Karpas-422 (cell line): ENCODE data around the gene MLPH. TPM values are rescaled to one million over a fixed set of nuclear protein-coding genes. Genes with fewer than 3 reads are reported as not detected.
A peak's percentile ranks its signal among the peaks of the same experiment; 100 is the strongest.

Experiments used
- DNase-seq: peaks from one replicate; pipeline ENCODE4 v3.0.0-alpha.2; 2015
- H2AFZ ChIP-seq: fragments of 200-600 bp; sonication (generic); 2 replicates; pipeline ENCODE4 v1.6.1; 2014; ENCODE audit warnings: antibody characterized with exemption, low read length, mixed read lengths
- H3K27ac ChIP-seq: fragments of 200-600 bp; sonication (generic); 2 replicates; pipeline ENCODE4 v1.5.1; 2014; ENCODE audit warnings: mild to moderate bottlenecking, low read length, moderate library complexity
- H3K27me3 ChIP-seq: fragments of 200-600 bp; sonication (generic); 2 replicates; pipeline ENCODE4 v1.6.1; 2014; ENCODE audit warnings: low read length, mixed read lengths
- H3K36me3 ChIP-seq: fragments of 200-600 bp; sonication (generic); 2 replicates; pipeline ENCODE4 v1.6.1; 2014; ENCODE audit warnings: low read length, mixed read lengths; ENCODE audit not compliant: insufficient read depth
- H3K4me1 ChIP-seq: fragments of 200-600 bp; sonication (generic); 2 replicates; pipeline ENCODE4 v1.6.1; 2014; ENCODE audit warnings: mild to moderate bottlenecking, low read length, mixed read lengths
- H3K4me2 ChIP-seq: fragments of 200-600 bp; sonication (generic); 2 replicates; pipeline ENCODE4 v1.6.1; 2014; ENCODE audit warnings: low read length, low read depth, mild to moderate bottlenecking; ENCODE audit not compliant: poor library complexity, severe bottlenecking
- H3K4me3 ChIP-seq: fragments of 200-600 bp; sonication (generic); 2 replicates; pipeline ENCODE4 v1.5.1; 2014; ENCODE audit warnings: mild to moderate bottlenecking, antibody characterized with exemption, low read length, mixed read lengths
- H3K79me2 ChIP-seq: fragments of 200-600 bp; sonication (generic); 2 replicates; pipeline ENCODE4 v1.6.1; 2014; ENCODE audit warnings: mild to moderate bottlenecking, low read length, mixed read lengths
- H3K9ac ChIP-seq: fragments of 200-600 bp; sonication (generic); 2 replicates; pipeline ENCODE4 v1.6.0; 2014; ENCODE audit warnings: low read length
- H3K9me2 ChIP-seq: fragments of 200-600 bp; sonication (generic), shearing (Covaris generic); replicated peaks from 2 replicates; pipeline ENCODE4 v1.6.0; 2014; ENCODE audit warnings: mild to moderate bottlenecking, low read length, moderate library complexity; ENCODE audit not compliant: insufficient read depth
- H3K9me3 ChIP-seq: fragments of 300-700, 200-600 bp; sonication (generic); 2 replicates; pipeline ENCODE4 v1.6.1; 2014; ENCODE audit warnings: low read length, mixed read lengths
- H4K20me1 ChIP-seq: fragments of 200-600 bp; sonication (generic); 2 replicates; pipeline ENCODE4 v1.6.1; 2014; ENCODE audit warnings: mild to moderate bottlenecking, antibody characterized with exemption, low read length, low read depth; ENCODE audit not compliant: insufficient read depth
- total RNA-seq: library from RNA; depleted of rRNA; stranded (reverse); fragments of >200 nt; shearing (Covaris generic); gene quantifications from 2 replicates; pipeline ENCODE4 v1.2.3, GENCODE V29; 2014; ENCODE audit warnings: low replicate concordance

Gene MLPH
- total RNA-seq, 1 experiment from 2014 or later = not detected

DNA sequence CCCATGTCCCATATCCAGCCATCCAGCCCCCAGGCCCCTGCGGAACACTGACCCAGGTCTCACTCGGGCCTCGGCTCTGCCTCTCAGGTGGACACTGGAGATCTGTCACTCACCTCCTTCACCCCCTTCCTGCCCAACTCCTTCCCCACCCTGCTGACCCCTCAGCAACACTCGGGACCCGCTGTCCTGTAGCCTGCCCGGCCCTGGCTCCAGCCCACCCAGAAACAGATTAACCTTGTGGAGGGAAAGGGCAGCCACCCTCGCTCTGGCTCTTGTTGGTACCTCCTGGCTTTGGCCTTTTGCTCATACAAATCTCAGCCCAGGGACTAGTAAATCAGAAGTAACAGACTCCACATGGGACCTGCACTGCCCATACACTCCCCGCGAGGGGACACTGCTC lies 49.6 kb downstream of the MLPH start:
- H3K4me1 ChIP-seq = no peaks in the 10 kb centered on the region
- H2AFZ ChIP-seq = no peak overlapping the region
- H3K4me3 ChIP-seq = no peak overlapping the region
- no peaks in the 10 kb centered on the region for H3K36me3 ChIP-seq
- no peaks in the 10 kb centered on the region for H3K27me3 ChIP-seq
- no peak overlapping the region for H3K9ac ChIP-seq
- DNase-seq = no peak
- no peaks in the 10 kb centered on the region for H3K9me3 ChIP-seq
- H4K20me1 ChIP-seq = no peaks in the 10 kb centered on the region
- no peaks in the 10 kb centered on the region for H3K9me2 ChIP-seq
- H3K79me2 ChIP-seq = no peaks in the 10 kb centered on the region
- no peak overlapping the region for H3K27ac ChIP-seq
- H3K4me2 ChIP-seq = no peak overlapping the region

DNA sequence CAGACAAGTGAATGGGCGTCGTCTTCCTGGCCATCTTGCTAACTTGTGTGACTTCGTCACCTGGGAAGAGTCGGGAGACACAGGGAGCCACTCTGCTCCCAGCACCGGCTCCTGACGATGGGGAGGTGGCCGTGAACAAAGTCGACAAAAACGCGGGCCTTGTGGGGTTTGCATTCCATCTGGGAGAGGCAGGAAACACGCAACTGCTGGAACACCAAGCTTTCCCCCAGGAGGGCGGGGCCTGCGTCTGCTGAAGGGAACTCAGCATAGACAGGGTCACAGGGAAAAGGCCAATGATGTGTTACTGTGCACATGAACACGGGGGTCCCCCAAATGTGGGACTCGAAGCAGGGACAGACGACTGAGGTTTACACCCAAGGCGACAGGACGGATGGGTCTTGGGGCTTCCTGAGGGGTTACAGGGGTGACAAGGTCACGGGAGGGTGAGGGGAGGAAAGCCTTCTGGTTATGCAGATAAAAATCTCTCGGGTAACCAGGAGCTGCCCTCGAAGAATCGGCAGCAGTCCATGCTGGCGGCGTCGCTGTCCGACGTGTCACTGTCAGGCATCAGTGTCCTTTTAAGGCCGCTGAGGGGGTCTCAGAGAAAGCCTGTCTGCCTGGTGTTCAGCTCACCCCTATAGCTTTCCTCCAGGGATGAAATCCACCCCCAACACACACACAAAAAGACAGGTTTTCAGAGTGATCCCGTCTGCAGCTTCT lies 51.1 kb downstream of the MLPH start:
- DNase-seq = no peak
- Histone ChIP-seq H3K9me3 (no peaks in the 10 kb centered on the region), H3K4me3 (no peak overlapping the region), H3K4me1 (no peaks in the 10 kb centered on the region), H3K9me2 (no peaks in the 10 kb centered on the region), H3K4me2 (no peak overlapping the region), H3K79me2 (no peaks in the 10 kb centered on the region), H3K27ac (no peak overlapping the region), H2AFZ (no peak overlapping the region), H3K27me3 (no peaks in the 10 kb centered on the region), H3K9ac (no peak overlapping the region), H3K36me3 (no peaks in the 10 kb centered on the region), H4K20me1 (no peaks in the 10 kb centered on the region)

GRCh38 chr2:237538901-237539300 lies 51.9 kb downstream of the MLPH start:
- no peaks in the 10 kb centered on the region for H3K9me3 ChIP-seq
- H3K4me3 ChIP-seq = no peak overlapping the region
- H3K4me2 ChIP-seq = no peak overlapping the region
- H4K20me1 ChIP-seq = no peaks in the 10 kb centered on the region
- no peaks in the 10 kb centered on the region for H3K9me2 ChIP-seq
- H3K4me1 ChIP-seq = no peaks in the 10 kb centered on the region
- no peaks in the 10 kb centered on the region for H3K79me2 ChIP-seq
- H3K9ac ChIP-seq = no peak overlapping the region
- no peaks in the 10 kb centered on the region for H3K36me3 ChIP-seq
- no peak overlapping the region for H3K27ac ChIP-seq
- no peak for DNase-seq
- no peaks in the 10 kb centered on the region for H3K27me3 ChIP-seq
- no peak overlapping the region for H2AFZ ChIP-seq

DNA sequence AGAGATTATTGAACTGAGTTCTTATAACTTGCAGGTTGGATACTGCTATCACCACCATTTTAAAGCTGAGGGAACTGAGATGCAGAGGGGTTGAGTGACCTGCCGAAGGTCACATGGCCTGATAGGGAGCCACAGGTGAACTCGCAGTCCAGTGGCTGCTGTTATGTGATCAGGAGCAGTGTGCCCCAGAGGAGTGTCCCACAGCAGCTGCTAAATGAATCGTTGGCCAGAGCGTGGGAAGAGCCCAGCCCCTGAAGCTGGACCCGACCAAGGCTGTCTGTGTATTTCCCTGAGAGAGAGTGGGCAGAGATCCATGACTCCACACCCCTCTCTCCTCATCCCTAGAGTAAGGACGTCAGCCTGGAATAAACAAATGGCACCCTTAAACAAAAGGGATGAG lies 52.6 kb downstream of the MLPH start:
- Histone ChIP-seq H3K9me3 (no peaks in the 10 kb centered on the region), H3K9ac (no peak overlapping the region), H3K4me3 (no peak overlapping the region), H4K20me1 (no peaks in the 10 kb centered on the region), H3K9me2 (no peaks in the 10 kb centered on the region), H3K27ac (no peak overlapping the region), H3K79me2 (no peaks in the 10 kb centered on the region), H3K27me3 (no peaks in the 10 kb centered on the region), H3K36me3 (no peaks in the 10 kb centered on the region), H3K4me2 (no peak overlapping the region), H2AFZ (no peak overlapping the region), H3K4me1 (no peaks in the 10 kb centered on the region)
- DNase-seq = no peak

GRCh38 chr2:237540223-237540775 lies 53.2 kb downstream of the MLPH start:
- no peak overlapping the region for H3K4me3 ChIP-seq
- no peaks in the 10 kb centered on the region for H3K27me3 ChIP-seq
- H4K20me1 ChIP-seq = no peaks in the 10 kb centered on the region
- DNase-seq = no peak
- no peak overlapping the region for H3K4me2 ChIP-seq
- no peaks in the 10 kb centered on the region for H3K9me3 ChIP-seq
- H3K9me2 ChIP-seq = no peaks in the 10 kb centered on the region
- H3K9ac ChIP-seq = no peak overlapping the region
- no peaks in the 10 kb centered on the region for H3K79me2 ChIP-seq
- H3K4me1 ChIP-seq = no peaks in the 10 kb centered on the region
- H3K27ac ChIP-seq = no peak overlapping the region
- H3K36me3 ChIP-seq = no peaks in the 10 kb centered on the region
- no peak overlapping the region for H2AFZ ChIP-seq

GRCh38 chr2:237540823-237541222 lies 53.8 kb downstream of the MLPH start:
- Histone ChIP-seq H3K36me3 (no peaks in the 10 kb centered on the region), H3K9ac (no peak overlapping the region), H4K20me1 (no peaks in the 10 kb centered on the region), H3K9me3 (no peaks in the 10 kb centered on the region), H3K4me1 (no peaks in the 10 kb centered on the region), H3K9me2 (no peaks in the 10 kb centered on the region), H3K79me2 (no peaks in the 10 kb centered on the region), H3K27ac (no peak overlapping the region), H3K4me3 (no peak overlapping the region), H3K27me3 (no peaks in the 10 kb centered on the region), H2AFZ (no peak overlapping the region), H3K4me2 (no peak overlapping the region)
- no peak for DNase-seq

DNA sequence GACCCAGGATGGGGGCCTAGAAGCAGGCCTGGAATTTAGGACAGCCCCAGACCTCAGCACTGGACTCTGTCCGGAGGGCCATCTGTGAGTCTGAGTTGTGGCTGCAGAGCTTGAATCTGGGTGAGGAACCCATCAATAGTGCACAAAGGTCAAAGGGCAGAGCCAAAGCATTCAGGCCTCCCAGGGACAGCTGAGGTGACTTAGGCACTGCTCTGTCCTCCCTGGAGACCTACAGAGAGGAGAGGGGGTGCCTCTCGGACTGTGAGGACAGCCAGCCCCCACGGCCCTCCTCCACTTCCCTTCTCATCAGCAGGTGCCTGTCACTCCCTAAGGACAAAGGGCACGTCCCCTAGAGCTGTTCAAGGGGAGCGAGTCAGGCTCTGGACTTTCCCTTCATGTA lies 54.2 kb downstream of the MLPH start:
- Histone ChIP-seq H3K9me2 (no peaks in the 10 kb centered on the region), H2AFZ (no peak overlapping the region), H3K9me3 (no peaks in the 10 kb centered on the region), H3K9ac (no peak overlapping the region), H4K20me1 (no peaks in the 10 kb centered on the region), H3K36me3 (no peaks in the 10 kb centered on the region), H3K27me3 (no peaks in the 10 kb centered on the region), H3K27ac (no peak overlapping the region), H3K4me2 (no peak overlapping the region), H3K4me1 (no peaks in the 10 kb centered on the region), H3K4me3 (no peak overlapping the region), H3K79me2 (no peaks in the 10 kb centered on the region)
- no peak for DNase-seq

DNA sequence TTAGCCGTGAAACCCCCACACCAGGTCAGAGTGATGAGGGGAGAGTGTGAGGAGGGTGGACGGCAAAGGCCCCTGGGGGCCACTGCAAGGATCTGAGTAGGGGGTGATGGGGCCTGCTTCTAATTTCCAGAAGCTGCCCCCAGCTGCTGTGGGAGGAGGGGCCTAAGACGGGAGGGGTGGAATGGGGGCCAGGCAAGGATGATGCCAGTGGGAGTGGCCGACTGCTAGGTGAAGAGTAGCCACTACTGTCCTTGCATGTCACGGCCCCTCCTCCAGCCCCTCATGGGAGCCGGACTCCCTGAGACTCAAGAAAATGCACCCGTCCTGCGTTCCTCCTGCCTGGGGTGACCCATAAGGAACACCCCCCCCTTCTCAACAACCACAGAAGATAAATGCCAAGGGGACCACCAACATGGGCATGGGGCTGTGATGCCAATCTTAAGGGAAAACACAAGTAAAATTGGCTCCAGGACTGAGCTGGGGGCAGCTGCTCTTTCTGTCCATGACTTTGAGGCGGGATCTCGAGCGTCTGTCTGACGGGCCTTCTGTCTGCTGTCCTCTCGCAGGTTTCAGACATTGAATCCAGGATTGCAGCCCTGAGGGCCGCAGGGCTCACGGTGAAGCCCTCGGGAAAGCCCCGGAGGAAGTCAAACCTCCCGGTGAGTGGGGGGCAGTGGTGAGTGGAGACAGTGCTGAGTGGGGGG lies 55.1 kb downstream of the MLPH start:
- H3K27ac ChIP-seq = no peak overlapping the region
- no peaks in the 10 kb centered on the region for H3K9me2 ChIP-seq
- H3K9me3 ChIP-seq = no peaks in the 10 kb centered on the region
- H4K20me1 ChIP-seq = no peaks in the 10 kb centered on the region
- DNase-seq = peak; percentile 7
- no peaks in the 10 kb centered on the region for H3K27me3 ChIP-seq
- no peaks in the 10 kb centered on the region for H3K4me1 ChIP-seq
- H3K9ac ChIP-seq = no peak overlapping the region
- H3K79me2 ChIP-seq = no peaks in the 10 kb centered on the region
- no peaks in the 10 kb centered on the region for H3K36me3 ChIP-seq
- H3K4me2 ChIP-seq = no peak overlapping the region
- H3K4me3 ChIP-seq = no peak overlapping the region
- no peak overlapping the region for H2AFZ ChIP-seq
